Adipocyte (in vitro differentiated cells): ENCODE results near the gene ANKFN1.

Experiments used
- DNase-seq: peaks from one replicate; pipeline ENCODE4 v3.0.0-alpha.2; 2015; ENCODE audit warnings: low read depth
- H3K27me3 ChIP-seq: replicated peaks from 2 replicates; pipeline ENCODE4 v1.7.0; 2013; ENCODE audit warnings: mild to moderate bottlenecking, low read length, moderate library complexity; ENCODE audit not compliant: control insufficient read depth, insufficient read depth
- H3K36me3 ChIP-seq: 2 replicates; pipeline ENCODE4 v1.7.0; 2013; ENCODE audit warnings: low read length, mild to moderate bottlenecking, moderate library complexity; ENCODE audit not compliant: control insufficient read depth, insufficient read depth, severe bottlenecking
- H3K4me1 ChIP-seq: 2 replicates; pipeline ENCODE4 v1.7.0; 2013; ENCODE audit warnings: mild to moderate bottlenecking, low read length, moderate library complexity; ENCODE audit not compliant: control insufficient read depth, insufficient read depth
- H3K4me3 ChIP-seq: 2 replicates; pipeline ENCODE4 v1.7.0; 2013; ENCODE audit warnings: mild to moderate bottlenecking, low read length, moderate library complexity
- H3K9ac ChIP-seq: 2 replicates; pipeline ENCODE4 v1.7.0; 2013; ENCODE audit warnings: mild to moderate bottlenecking, low read length, moderate library complexity
- H3K9me3 ChIP-seq: 2 replicates; pipeline ENCODE4 v1.7.0; 2013; ENCODE audit warnings: mild to moderate bottlenecking, low read length, moderate library complexity; ENCODE audit not compliant: control insufficient read depth

The ANKFN1 gene

DNA sequence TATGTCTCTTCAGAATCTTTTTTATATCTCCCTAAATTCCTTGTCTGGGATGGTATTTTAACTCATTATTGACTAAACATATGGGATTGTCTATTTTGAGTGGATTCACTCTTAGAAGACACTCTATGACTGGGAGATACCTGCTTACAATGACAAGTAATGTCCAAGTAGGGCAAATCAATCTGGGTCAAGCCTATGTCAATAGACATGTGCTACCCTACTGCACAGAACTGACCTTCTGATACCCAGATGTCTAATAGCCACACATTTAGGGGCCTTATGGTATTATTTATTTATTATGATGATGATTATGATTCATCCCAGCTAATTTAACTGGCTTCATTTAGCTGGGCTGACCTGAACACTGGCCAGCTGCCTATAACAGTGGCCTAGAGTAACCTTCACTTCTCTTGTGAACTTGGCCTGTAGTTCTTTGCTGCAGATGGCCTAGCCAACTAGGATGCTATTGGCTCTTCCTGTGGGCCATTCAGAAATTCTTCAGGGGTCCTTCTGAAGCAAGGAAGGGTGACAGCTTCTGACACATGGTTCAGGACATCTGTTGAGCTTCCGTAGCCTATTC lies 138.0 kb downstream of the ANKFN1 start:
- Histone ChIP-seq H3K9me3 (no peaks in the 10 kb centered on the region), H3K36me3 (no peaks in the 10 kb centered on the region), H3K27me3 (no peaks in the 10 kb centered on the region), H3K9ac (no peak overlapping the region), H3K4me3 (no peak overlapping the region), H3K4me1 (peaks cover 27% of the 10 kb centered on the region)
- DNase-seq: no peak

DNA sequence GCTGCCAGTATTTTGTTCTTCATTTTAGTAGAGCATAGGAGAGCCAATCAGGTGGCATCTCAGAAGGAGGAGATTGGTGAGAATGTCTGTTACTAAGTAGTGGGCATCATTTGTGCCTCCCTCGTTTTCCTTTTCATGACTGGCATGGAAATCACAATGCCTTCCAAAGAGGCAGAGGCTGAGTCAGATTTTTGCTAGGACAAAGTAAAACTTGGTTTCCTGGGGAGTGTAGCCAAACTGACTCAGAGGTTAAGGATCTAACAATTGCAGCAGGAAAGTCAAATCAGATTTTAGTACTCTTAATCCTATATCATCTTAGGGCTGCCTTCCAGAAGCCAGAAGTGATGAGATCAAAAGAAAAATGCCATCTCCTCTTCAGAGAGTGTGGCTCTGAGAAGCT lies 138.7 kb downstream of the ANKFN1 start:
- DNase-seq: peak; percentile 82
- Histone ChIP-seq H3K9ac (no peak overlapping the region), H3K4me3 (peak overlapping the region; percentile 14), H3K9me3 (no peaks in the 10 kb centered on the region), H3K36me3 (no peaks in the 10 kb centered on the region), H3K4me1 (peaks cover 30% of the 10 kb centered on the region), H3K27me3 (no peaks in the 10 kb centered on the region)

DNA sequence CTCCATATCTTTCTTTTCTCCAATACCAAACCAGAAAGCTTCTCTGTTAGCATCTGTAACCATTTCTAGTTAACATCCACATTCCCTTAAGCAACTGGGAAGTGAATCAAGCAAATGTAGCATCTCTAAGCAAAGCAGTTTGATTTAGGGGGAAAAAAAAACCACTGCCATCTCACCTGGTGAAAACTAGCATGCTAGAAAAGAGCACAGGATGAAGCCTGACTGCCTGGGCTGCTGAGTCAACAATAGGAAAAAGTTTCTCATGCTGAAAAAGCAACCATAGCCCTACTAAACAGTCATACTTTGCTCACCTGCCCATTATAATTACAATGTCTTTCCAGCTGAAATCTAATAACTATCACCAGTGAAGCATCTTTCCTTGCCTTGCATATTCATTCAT lies 139.3 kb downstream of the ANKFN1 start:
- Histone ChIP-seq H3K9ac (no peak overlapping the region), H3K36me3 (no peaks in the 10 kb centered on the region), H3K9me3 (no peaks in the 10 kb centered on the region), H3K4me1 (peaks cover 30% of the 10 kb centered on the region), H3K4me3 (peak overlapping the region; percentile 14), H3K27me3 (no peaks in the 10 kb centered on the region)
- no peak for DNase-seq

DNA sequence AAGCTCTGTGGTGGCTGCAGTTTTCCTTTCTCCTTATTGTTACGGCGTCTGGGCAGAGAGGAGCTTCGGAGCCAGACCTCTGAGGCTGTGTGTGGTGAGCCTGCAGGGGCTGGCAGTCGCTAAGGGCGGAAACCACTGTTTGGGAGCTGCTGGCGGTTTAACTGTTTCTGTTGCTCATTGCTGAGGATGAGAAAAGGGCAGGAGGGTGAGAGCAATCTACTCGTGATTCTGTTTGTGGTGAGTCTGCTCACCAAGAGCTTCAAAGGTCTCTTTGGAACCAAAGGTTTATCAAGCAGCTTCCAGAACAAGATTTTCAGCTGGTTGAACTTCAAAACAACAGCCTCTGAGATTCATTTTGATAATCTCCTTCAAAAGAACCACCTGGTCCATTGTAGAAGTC lies 143.9 kb downstream of the ANKFN1 start:
- no peaks in the 10 kb centered on the region for H3K27me3 ChIP-seq
- H3K9me3 ChIP-seq: no peaks in the 10 kb centered on the region
- peak; percentile 57 for DNase-seq
- H3K4me3 ChIP-seq: no peak overlapping the region
- H3K4me1 ChIP-seq: peaks cover 23% of the 10 kb centered on the region
- H3K9ac ChIP-seq: no peak overlapping the region
- H3K36me3 ChIP-seq: no peaks in the 10 kb centered on the region

DNA sequence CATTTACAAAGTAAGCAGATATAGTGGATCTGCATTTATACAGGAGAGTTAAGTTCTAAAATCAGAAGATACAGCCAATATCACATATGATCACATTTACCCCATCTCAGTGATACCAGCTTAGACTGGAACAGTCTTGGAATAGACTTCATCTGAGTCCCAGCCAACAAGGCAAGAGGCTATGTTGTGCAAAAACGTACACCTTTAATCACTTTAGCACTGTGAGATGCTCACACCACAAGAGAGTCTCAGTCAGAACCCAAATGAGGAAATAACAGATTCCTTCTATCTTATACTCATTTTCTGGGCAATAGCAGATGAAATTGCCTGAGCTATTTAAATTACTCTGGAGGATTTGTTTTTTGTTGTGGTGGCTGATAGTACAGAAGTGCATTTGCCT lies 145.6 kb downstream of the ANKFN1 start:
- no peak for DNase-seq
- peaks cover 18% of the 10 kb centered on the region for H3K4me1 ChIP-seq
- no peaks in the 10 kb centered on the region for H3K27me3 ChIP-seq
- no peaks in the 10 kb centered on the region for H3K9me3 ChIP-seq
- no peak overlapping the region for H3K9ac ChIP-seq
- H3K36me3 ChIP-seq: no peaks in the 10 kb centered on the region
- H3K4me3 ChIP-seq: no peak overlapping the region

DNA sequence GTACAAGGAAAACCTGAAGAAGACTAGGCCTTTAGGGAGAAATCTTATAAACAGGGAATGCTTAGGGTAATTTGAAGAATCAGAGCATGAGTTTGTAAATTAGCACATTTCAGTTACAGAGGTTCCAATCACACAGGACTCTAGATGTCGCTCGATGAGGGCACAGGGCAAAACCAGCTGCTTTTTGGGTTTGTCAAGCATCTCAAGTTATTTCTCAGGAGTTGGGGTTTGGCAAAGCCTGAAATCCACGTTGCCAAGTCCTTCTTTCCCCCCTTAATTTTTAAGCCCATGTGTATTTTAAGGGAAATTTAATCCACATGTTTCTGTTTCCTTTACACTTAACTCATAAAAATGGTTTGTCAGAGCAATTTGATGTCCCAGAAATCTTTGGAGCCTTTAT lies 146.9 kb downstream of the ANKFN1 start:
- H3K36me3 ChIP-seq: no peaks in the 10 kb centered on the region
- DNase-seq: no peak
- H3K4me1 ChIP-seq: peaks cover 11% of the 10 kb centered on the region
- no peaks in the 10 kb centered on the region for H3K27me3 ChIP-seq
- no peaks in the 10 kb centered on the region for H3K9me3 ChIP-seq
- no peak overlapping the region for H3K4me3 ChIP-seq
- H3K9ac ChIP-seq: no peak overlapping the region

DNA sequence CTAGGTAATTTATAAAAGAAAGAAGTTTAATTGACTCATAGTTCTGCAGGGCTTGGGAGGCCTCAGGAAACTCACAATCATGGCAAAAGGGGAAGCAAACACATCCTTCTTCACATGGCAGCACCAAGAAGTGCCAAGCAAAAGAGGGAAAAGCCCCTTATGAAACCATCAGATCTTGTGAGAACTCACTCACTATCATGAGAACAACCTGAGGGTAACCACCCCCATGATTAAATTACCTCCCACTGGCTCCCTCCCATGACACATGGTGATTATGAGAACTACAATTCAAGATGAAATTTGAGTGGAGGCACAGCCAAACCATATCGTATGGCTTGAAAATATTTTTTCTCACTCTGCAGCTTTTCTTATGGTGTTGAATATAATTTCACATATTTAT lies 151.7 kb downstream of the ANKFN1 start:
- Histone ChIP-seq H3K9me3 (no peaks in the 10 kb centered on the region), H3K9ac (no peak overlapping the region), H3K4me3 (no peak overlapping the region), H3K4me1 (peaks cover 8% of the 10 kb centered on the region), H3K27me3 (no peaks in the 10 kb centered on the region), H3K36me3 (no peaks in the 10 kb centered on the region)
- no peak for DNase-seq

DNA sequence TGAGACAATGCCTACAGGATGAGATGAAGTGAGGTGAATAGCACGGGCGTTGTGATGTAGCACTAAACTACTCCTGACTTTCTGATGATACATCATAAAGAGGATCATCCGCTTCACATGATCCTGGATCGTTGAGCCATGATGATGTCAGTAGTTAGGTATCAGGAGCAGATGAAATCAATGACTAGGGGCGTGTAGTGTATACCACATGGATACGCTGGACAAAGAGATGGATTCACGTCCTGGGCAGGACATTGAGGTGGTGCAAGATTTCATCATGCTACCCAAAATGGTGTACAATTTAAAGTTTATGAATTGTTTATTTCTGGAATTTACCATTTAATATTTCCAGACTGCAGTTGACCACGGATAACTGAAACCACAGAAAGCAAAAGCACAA lies 156.6 kb downstream of the ANKFN1 start:
- no peaks in the 10 kb centered on the region for H3K9me3 ChIP-seq

DNA sequence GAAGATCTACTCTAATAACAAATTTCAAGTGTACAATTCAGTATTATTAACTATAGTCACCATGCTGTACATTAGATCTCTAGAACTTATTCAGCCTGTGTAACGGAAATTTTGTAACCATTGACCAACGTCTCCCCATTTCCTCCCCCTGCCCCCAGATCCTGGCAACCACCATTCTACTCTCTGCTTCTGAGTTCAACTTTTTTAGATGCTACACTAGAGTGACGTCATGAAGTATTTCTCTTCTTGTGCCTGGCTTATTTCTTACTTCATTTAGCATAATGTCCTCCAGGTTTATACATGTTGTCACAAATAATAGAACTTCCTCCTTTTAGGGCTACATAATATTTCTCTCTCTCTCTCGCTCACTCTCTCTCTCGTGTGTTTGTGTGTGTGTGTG lies 157.5 kb downstream of the ANKFN1 start:
- DNase-seq: no peak

More for the DNA sequence above, 156.6 kb downstream of the ANKFN1 start:
- Histone ChIP-seq H3K27me3 (no peaks in the 10 kb centered on the region), H3K9ac (no peak overlapping the region), H3K4me1 (no peaks in the 10 kb centered on the region), H3K4me3 (no peak overlapping the region), H3K36me3 (no peaks in the 10 kb centered on the region)
- DNase-seq: no peak

DNA sequence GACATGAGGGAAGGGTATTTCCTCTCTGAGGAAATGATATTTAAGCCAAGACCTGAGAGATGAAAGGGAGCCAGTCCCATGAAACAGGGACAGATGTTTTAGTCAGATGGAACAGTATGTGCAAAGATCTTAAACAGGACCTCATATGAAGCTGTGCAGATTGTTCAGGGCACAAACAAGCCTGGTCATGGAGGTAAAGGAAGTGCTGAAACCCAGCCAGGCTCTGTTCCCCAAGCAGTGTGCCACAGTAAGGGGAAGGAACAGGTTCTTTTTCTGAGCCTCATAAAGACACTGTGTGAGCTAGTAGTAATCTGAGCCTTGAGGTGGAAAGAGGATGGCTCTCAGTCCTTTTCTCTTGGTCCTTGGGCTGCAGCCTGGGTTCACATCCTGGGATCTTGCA lies 159.9 kb downstream of the ANKFN1 start:
- DNase-seq: no peak
- no peaks in the 10 kb centered on the region for H3K4me1 ChIP-seq
- H3K9ac ChIP-seq: no peak overlapping the region
- no peaks in the 10 kb centered on the region for H3K27me3 ChIP-seq
- H3K36me3 ChIP-seq: no peaks in the 10 kb centered on the region
- H3K9me3 ChIP-seq: no peaks in the 10 kb centered on the region
- no peak overlapping the region for H3K4me3 ChIP-seq

More for the DNA sequence above, 157.5 kb downstream of the ANKFN1 start:
- H3K9me3 ChIP-seq: no peaks in the 10 kb centered on the region
- no peaks in the 10 kb centered on the region for H3K4me1 ChIP-seq
- no peaks in the 10 kb centered on the region for H3K36me3 ChIP-seq
- H3K4me3 ChIP-seq: no peak overlapping the region
- H3K9ac ChIP-seq: no peak overlapping the region
- H3K27me3 ChIP-seq: no peaks in the 10 kb centered on the region

DNA sequence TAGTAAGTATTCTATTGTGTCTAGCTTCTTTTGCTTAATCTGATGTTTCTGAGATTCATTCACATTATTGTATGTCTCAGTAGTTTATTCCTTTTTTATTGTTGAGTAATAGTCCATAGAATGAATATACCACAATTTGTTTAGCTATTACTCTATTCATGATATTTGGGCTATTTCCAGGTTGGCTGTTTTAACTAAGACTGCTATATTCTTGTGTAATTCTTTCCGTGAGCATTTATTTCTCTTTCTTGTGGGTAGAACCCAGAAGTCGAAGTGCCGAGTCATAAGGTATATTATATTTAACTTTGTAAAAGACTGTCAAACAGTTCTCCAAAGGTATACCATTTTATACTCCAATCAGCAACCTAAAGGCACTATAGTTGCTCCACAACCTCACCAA lies 160.8 kb downstream of the ANKFN1 start:
- Histone ChIP-seq H3K9me3 (no peaks in the 10 kb centered on the region), H3K27me3 (no peaks in the 10 kb centered on the region), H3K36me3 (no peaks in the 10 kb centered on the region), H3K9ac (no peak overlapping the region), H3K4me1 (no peaks in the 10 kb centered on the region), H3K4me3 (no peak overlapping the region)
- no peak for DNase-seq

DNA sequence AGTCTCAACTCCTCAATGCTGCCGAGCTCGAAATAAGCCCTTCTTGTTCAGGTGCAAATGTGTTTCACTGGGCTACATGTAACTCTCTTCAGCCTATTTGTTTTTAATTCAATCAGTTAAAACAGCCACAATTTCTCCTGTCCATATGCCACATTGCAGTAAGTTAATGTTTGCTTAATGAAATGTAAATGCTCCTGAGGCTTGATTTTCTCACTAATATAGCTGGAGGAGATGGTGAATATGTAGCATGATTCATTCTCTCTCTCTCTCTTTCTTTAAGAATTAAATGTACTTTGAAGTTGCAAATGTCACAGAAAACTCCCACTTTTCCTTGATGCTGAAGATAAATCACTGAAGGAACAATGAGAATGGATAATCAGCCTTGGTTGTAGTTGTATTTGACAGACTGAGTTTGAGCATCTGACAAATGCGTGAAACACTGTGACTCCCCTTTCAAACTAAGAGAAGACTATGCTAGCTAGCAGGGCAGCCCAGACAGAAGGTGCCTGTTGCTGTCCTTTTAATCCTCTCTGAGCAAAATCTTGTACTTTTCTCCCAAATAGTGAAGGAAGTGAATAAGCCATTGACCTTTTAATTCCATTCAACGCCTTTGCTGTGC lies 161.8 kb downstream of the ANKFN1 start:
- Histone ChIP-seq H3K4me1 (no peaks in the 10 kb centered on the region), H3K4me3 (no peak overlapping the region), H3K27me3 (no peaks in the 10 kb centered on the region), H3K9ac (no peak overlapping the region), H3K9me3 (no peaks in the 10 kb centered on the region), H3K36me3 (no peaks in the 10 kb centered on the region)
- no peak for DNase-seq
